ENCODE measurements around the gene WIPI1. TPM values are rescaled to one million over a fixed set of nuclear protein-coding genes. Genes with fewer than 3 reads are reported as not detected.

Gene WIPI1
- total and polyA plus RNA-seq, 2 of the 13 experiments (the other 11 are each of a cell fraction or from before 2014, with no cell fraction given), result 29.4 to 141 TPM

DNA sequence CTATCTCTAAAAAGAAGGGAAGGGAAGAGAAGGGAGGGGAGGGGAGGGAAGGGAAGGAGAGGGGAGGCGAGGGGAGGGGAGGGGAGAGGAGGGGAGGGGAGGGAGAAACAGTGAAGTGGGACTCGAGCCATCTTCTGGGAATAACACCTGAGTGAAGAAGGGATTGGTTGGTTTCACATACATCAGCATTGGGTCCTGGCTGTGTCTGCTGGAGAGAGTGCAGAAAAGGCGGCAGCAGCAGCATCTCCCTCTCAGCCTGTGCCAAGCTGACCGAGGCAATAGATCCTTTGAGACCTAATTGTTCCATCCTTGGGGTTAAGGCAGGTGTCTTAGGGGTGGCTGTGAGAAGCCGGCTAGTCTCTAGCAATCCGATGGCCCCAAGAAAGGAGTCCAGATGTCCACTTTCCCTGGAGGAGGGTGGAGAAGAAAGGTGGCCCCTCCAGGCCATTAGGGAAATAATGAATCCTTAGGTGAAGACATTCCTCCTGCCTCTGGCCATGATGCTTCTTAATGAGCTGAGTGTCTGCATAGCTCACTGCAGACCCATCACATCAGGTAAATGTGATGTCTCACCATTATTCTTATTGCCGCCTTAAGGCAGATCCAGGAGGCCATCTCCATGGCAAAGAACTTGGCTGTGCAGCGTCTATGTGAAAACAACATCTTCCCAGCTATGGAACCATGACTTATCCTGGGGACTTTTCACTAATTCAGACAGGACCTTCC is 71.6 kb downstream of the WIPI1 start:
- no peaks in the 10 kb centered on the region for H3K9me3 ChIP-seq (ENCODE audit: low read length)
- intact Hi-C loops (cut with micrococcal nuclease; ENCODE audit: unreplicated experiment), result no loop called here
- peak overlapping the region; percentile 19 for H3K4me2 ChIP-seq (ENCODE audit: low read depth, low read length)
- in situ Hi-C loops (cut with HindIII; ENCODE audit: extremely low pct_ligation_motif_present, low pct_unique_long_range_greater_than_20kb), result no loop called here
- no peak overlapping the region for H3K4me3 ChIP-seq (replicated peaks in 1 of 3; ENCODE audit: insufficient read depth in 1 of 3, low read depth in 2 of 3, low read length in 3 of 3)
- no peaks in the 10 kb centered on the region for H3K36me3 ChIP-seq (replicated peaks in 1 of 2; ENCODE audit: control insufficient read depth in 1 of 2, insufficient read depth in 2 of 2, low read length in 2 of 2)
- 89% methylated on average over 7 of the region's 8 CpGs for WGBS (ENCODE audit: low lambda C conversion rate)
- DNase-seq (ENCODE audit: low spot score) (no peak), FAIRE-seq (no peak), ATAC-seq (no peak)
- ChIA-PET POLR2A (interaction anchor here (0.7 to 2.5 kb wide), 6 partner anchors 8 to 138 kb away, joined by 3 to 10 read pairs (median 4); partner anchors contain the start of genes ARSG, SLC16A6 and WIPI1), CTCF (ENCODE audit: low intra/inter-chr PET ratio, low total read pairs) (no interaction called here)
- peaks cover 100% of the 10 kb centered on the region for H3K4me1 ChIP-seq (ENCODE audit: insufficient read depth, low read length)
- H2AFZ ChIP-seq (ENCODE audit: low read length), result no peak overlapping the region
- BruUV-seq (replicated peaks), result no TSS peak
- no peaks in the 10 kb centered on the region for H4K20me1 ChIP-seq (ENCODE audit: insufficient read depth, low read length)
- H3K9ac ChIP-seq (ENCODE audit: insufficient read depth, low read depth, low read length), result peak overlapping the region; percentile 45
- H3K79me2 ChIP-seq (ENCODE audit: insufficient read depth, low read length), result no peaks in the 10 kb centered on the region
- no peaks in the 10 kb centered on the region for H3K27me3 ChIP-seq (ENCODE audit: control insufficient read depth in 1 of 2, insufficient read depth in 2 of 2, low read length in 2 of 2)
- H3K27ac ChIP-seq (ENCODE audit: extremely low read length, insufficient read depth, low read length), result peak overlapping the region; percentile 97
- TF ChIP-seq HNRNPK (IDR thresholded peaks at IDR 0.05; ENCODE audit: low read depth, low read length, poor library complexity, severe bottlenecking) (peak; percentile 90), ZSCAN5A (CRISPR knock-in tag; IDR thresholded peaks at IDR 0.05; ENCODE audit: borderline replicate concordance) (no peak), PCBP1 (IDR thresholded peaks at IDR 0.05; ENCODE audit: borderline replicate concordance, low read depth, low read length) (0 out of 2 replicates have a peak, but pooled peaks have one; percentile 57), CHCHD3 (CRISPR knock-in tag; IDR thresholded peaks at IDR 0.05) (0 out of 2 replicates have a peak, but pooled peaks have one; percentile 11), ZFP90 (CRISPR knock-in tag; IDR thresholded peaks at IDR 0.05; ENCODE audit: borderline replicate concordance) (0 out of 2 replicates have a peak, but pooled peaks have one; percentile 10), UBTF (CRISPR knock-in tag; IDR thresholded peaks at IDR 0.05) (0 out of 2 replicates have a peak, but pooled peaks have one; percentile 18), NPAS2 (CRISPR knock-in tag; IDR thresholded peaks at IDR 0.05; ENCODE audit: borderline replicate concordance) (0 out of 2 replicates have a peak, but pooled peaks have one; percentile 53), ZNF441 (CRISPR knock-in tag; IDR thresholded peaks at IDR 0.05; ENCODE audit: borderline replicate concordance) (0 out of 2 replicates have a peak, but pooled peaks have one; percentile 48), RAD21 (CRISPR knock-in tag; IDR thresholded peaks at IDR 0.05) (no peak), ZNF362 (CRISPR knock-in tag; IDR thresholded peaks at IDR 0.05; ENCODE audit: borderline replicate concordance) (no peak), TFE3 (CRISPR knock-in tag; IDR thresholded peaks at IDR 0.05) (0 out of 2 replicates have a peak, but pooled peaks have one; percentile 9), ZNF792 (CRISPR knock-in tag; IDR thresholded peaks at IDR 0.05) (0 out of 2 replicates have a peak, but pooled peaks have one; percentile 31), ZBTB46 (CRISPR knock-in tag; IDR thresholded peaks at IDR 0.05; ENCODE audit: borderline replicate concordance) (no peak), TAF1 (CRISPR knock-in tag; IDR thresholded peaks at IDR 0.05) (no peak)

Data from HepG2 (cell line).